ENCODE measurements around the gene CNN2. TPM values are rescaled to one million over a fixed set of nuclear protein-coding genes. Genes with fewer than 3 reads are reported as not detected.

CNN2 gene
- total RNA-seq, 2 experiments from 2014 or later: 307 to 318 TPM

- DNase-seq (peak; percentile 79 to 96 (median 89)), ATAC-seq (ENCODE audit: poor library complexity) (peak; percentile 52)
- TF ChIP-seq CTCF (IDR thresholded peaks at IDR 0.05): no peak
- POLR2A ChIA-PET: interaction anchor here (0.8 to 9.0 kb wide), 22 partner anchors 9 to 229 kb away, joined by 3 to 203 read pairs (median 5); partner anchors contain the start of genes ARHGAP45, CIRBP, CNN2 and MED16
- Mint-ChIP-seq H3K36me3 (ENCODE audit: low read depth) (peaks cover 67% of the 10 kb centered on the region), H3K27ac (peak overlapping the region; percentile 92), H3K27me3 (no peaks in the 10 kb centered on the region), H3K9me3 (no peaks in the 10 kb centered on the region), H3K4me1 (ENCODE audit: low read depth) (peaks cover 52% of the 10 kb centered on the region), H3K4me3 (peak overlapping the region; percentile 100)
- peak overlapping the region; percentile 43 to 51 for H3K27ac ChIP-seq (ENCODE audit: low read depth in 1 of 2, low read length in 2 of 2)
- H3K36me3 ChIP-seq (ENCODE audit: insufficient read depth, low read length): peaks cover 53% of the 10 kb centered on the region
- H3K4me3 ChIP-seq (ENCODE audit: low read length): peak overlapping the region; percentile 91
- peaks cover 78% of the 10 kb centered on the region for H3K4me1 ChIP-seq (ENCODE audit: insufficient read depth, low read length)
- no peaks in the 10 kb centered on the region for H3K27me3 ChIP-seq (ENCODE audit: control insufficient read depth in 1 of 2, insufficient read depth in 2 of 2, low read length in 2 of 2)
- intact Hi-C loops (cut with DNase I, micrococcal nuclease): loop anchor here (1.0 to 2.0 kb wide), 2 partner anchors 9 to 20 kb away; partner anchors contain the start of genes RNU6-2 (in 1 of the 2) and TMEM259 (in 1 of the 2)
- CTCF ChIA-PET: interaction anchor here (0.8 to 3.6 kb wide), 9 partner anchors 19 to 226 kb away, joined by 3 to 20 read pairs (median 3); partner anchors contain the start of genes RNU6-2 and TMEM259
- H3K9me3 ChIP-seq (ENCODE audit: control insufficient read depth in 1 of 2, insufficient read depth in 1 of 2, low read length in 2 of 2): no peaks in the 10 kb centered on the region
These were observed 14.3 kb downstream of the CNN2 start for GRCh38 chr19:1040476-1041271.

GRCh38 chr19:1041272-1041834 is 14.9 kb downstream of the CNN2 start:
- Mint-ChIP-seq H3K4me1 (ENCODE audit: low read depth) (peaks cover 47% of the 10 kb centered on the region), H3K27me3 (no peaks in the 10 kb centered on the region), H3K4me3 (peak overlapping the region; percentile 100), H3K36me3 (ENCODE audit: low read depth) (peaks cover 60% of the 10 kb centered on the region), H3K9me3 (no peaks in the 10 kb centered on the region), H3K27ac (peak overlapping the region; percentile 92)
- intact Hi-C loops (cut with DNase I, micrococcal nuclease): loop anchor here in 1 of 2 experiments (2.0 kb wide), 1 partner anchor 21 kb away; the partner anchor contains the start of genes RNU6-2 and TMEM259
- H3K36me3 ChIP-seq (ENCODE audit: insufficient read depth, low read length): peaks cover 53% of the 10 kb centered on the region
- no peak for ATAC-seq (ENCODE audit: poor library complexity)
- peak in 1 of 14 experiments; percentile 43 for DNase-seq
- ChIA-PET CTCF (interaction anchor here (0.8 to 2.3 kb wide), 3 partner anchors 24 to 203 kb away, joined by 3 to 6 read pairs (median 3); no protein-coding TSS in a partner anchor), POLR2A (interaction anchor here (0.9 to 9.0 kb wide), 13 partner anchors 9 to 228 kb away, joined by 3 to 203 read pairs (median 6); partner anchors contain the start of genes ARHGAP45, CIRBP, CNN2 and RNU6-2)
- TF ChIP-seq CTCF (IDR thresholded peaks at IDR 0.05): no peak
- no peaks in the 10 kb centered on the region for H3K9me3 ChIP-seq (ENCODE audit: control insufficient read depth in 1 of 2, insufficient read depth in 1 of 2, low read length in 2 of 2)
- peak overlapping the region; percentile 91 for H3K4me3 ChIP-seq (ENCODE audit: low read length)
- H3K27ac ChIP-seq (ENCODE audit: low read depth in 1 of 2, low read length in 2 of 2): no peak overlapping the region
- H3K27me3 ChIP-seq (ENCODE audit: control insufficient read depth in 1 of 2, insufficient read depth in 2 of 2, low read length in 2 of 2): no peaks in the 10 kb centered on the region
- H3K4me1 ChIP-seq (ENCODE audit: insufficient read depth, low read length): peaks cover 76% of the 10 kb centered on the region
